Smooth muscle cell (in vitro differentiated cells): Measurements from ENCODE around the gene RANBP1. TPM values are rescaled to one million over a fixed set of nuclear protein-coding genes. Genes with fewer than 3 reads are reported as not detected.

Experiments
- DNase-seq: peaks from one replicate; lab custom pipeline; 2025; ENCODE audit not compliant: unreplicated experiment; lab: John Stamatoyannopoulos, UW
- H2AFZ ChIP-seq: fragments of 200-600 bp; sonication (generic); 2 replicates; pipeline ENCODE4 v1.6.0; 2016; ENCODE audit warnings: antibody characterized with exemption, low read depth, mild to moderate bottlenecking
- H3F3A ChIP-seq: fragments of 200-600 bp; sonication (generic); 2 replicates; pipeline ENCODE4 v1.6.0; 2017; ENCODE audit warnings: antibody characterized with exemption, low read depth
- H3K27ac ChIP-seq: fragments of 200-600 bp; sonication (generic); 2 replicates; pipeline ENCODE4 v1.5.1; 2016; ENCODE audit warnings: low read depth, mild to moderate bottlenecking
- H3K27me3 ChIP-seq: fragments of 200-600 bp; sonication (generic); 2 replicates; pipeline ENCODE4 v1.6.1; 2016; ENCODE audit warnings: low read depth, mild to moderate bottlenecking
- H3K36me3 ChIP-seq: fragments of 200-600 bp; sonication (generic); 2 replicates; pipeline ENCODE4 v1.5.1; 2016; ENCODE audit warnings: low read depth
- H3K4me1 ChIP-seq: fragments of 200-600 bp; sonication (generic); 2 replicates; pipeline ENCODE4 v1.5.1; 2016; ENCODE audit warnings: low read depth
- H3K4me2 ChIP-seq: fragments of 200-600 bp; sonication (generic); 2 replicates; pipeline ENCODE4 v1.6.0; 2016; ENCODE audit warnings: mild to moderate bottlenecking
- H3K4me3 ChIP-seq: fragments of 200-600 bp; sonication (generic); 2 replicates; pipeline ENCODE4 v1.5.1; 2016; ENCODE audit warnings: mild to moderate bottlenecking
- H3K79me2 ChIP-seq: fragments of 200-600 bp; sonication (generic); 2 replicates; pipeline ENCODE4 v1.6.0; 2016; ENCODE audit warnings: low read depth, mild to moderate bottlenecking
- H3K9ac ChIP-seq: fragments of 200-600 bp; sonication (generic); 2 replicates; pipeline ENCODE4 v1.6.0; 2016; ENCODE audit warnings: low read depth
- H3K9me3 ChIP-seq: fragments of 200-600 bp; sonication (generic); replicated peaks from 2 replicates; pipeline ENCODE4 v1.5.1; 2016; ENCODE audit warnings: low read depth
- H4K20me1 ChIP-seq: fragments of 200-600 bp; sonication (generic); 2 replicates; pipeline ENCODE4 v1.6.0; 2016; ENCODE audit warnings: low read depth
- WGBS: methylation state at CpG from one replicate; pipeline ENCODE4 v1.1.7; 2016; ENCODE audit warnings: low lambda C conversion rate; 5-methylcytosine and 5-hydroxymethylcytosine counted together
- polyA plus RNA-seq: library from polyadenylated mRNA; unstranded; fragments of >200 nt; fragmentation: Nextera tagmentation; extraction: Ambion mirVana; gene quantifications from 2 replicates; pipeline ENCODE4 v1.2.1, GENCODE V29; 2016
- total RNA-seq: library from RNA; depleted of rRNA; stranded (reverse); fragments of >200 nt; gene quantifications from 2 replicates; pipeline ENCODE4 v1.2.3, GENCODE V29; 2014
- TF ChIP-seq, protein P1 (sequence below): fragments of 200-600 bp; sonication (generic); IDR thresholded peaks from 2 replicates; pipeline ENCODE4 v1.5.1; 2017; ENCODE audit warnings: borderline replicate concordance, mild to moderate bottlenecking, antibody characterized with exemption; ENCODE audit not compliant: insufficient read depth, poor library complexity, severe bottlenecking

RANBP1 gene
- total and polyA plus RNA-seq, 2 experiments from 2014 or later, result 235 to 331 TPM

DNA sequence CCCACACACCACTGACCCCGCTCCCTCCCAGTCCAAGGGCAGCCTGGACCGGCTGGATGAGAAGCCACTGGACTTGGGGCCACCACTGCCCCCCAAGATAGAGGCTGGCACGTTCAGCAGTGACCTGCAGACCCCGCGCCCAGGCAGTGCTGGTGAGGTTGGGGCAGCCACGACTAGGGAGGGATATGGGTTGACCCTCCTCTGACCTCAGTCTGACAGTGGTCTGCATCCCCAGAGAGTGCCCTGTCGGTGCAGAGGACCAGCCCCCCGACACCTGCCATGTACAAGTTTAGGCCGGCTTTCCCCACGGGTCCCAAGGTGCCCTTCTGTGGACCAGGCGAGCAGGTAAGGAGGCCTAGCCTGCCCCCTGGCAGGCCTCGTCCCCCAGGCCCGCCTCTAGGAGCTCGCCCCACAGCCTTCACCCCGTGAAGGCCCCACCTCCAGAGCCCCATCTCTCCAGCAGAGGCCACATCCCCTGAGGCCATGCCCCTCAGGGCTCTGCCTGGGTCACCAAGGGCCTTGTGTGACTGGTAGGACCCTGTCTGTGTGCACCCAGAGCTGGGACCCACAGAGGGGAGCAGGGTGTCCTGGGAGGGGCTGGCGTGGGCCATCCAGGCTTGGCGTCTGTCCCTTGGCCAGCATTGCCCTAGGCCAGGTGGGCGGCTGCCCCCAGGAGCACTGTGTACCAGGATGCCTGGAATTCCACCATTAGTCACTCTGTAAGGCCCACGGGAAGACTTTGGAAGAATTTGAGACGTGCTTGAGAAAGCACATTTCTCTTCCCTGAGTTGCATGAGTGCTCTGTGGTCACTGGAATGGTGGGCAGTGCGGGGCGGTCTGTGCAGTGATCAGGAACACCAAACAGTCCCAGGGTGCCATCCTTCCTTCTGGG, 25.5 kb downstream of the RANBP1 start:
- no peak overlapping the region for H2AFZ ChIP-seq
- H3K4me3 ChIP-seq, result no peak overlapping the region
- H3F3A ChIP-seq, result no peaks in the 10 kb centered on the region
- TF ChIP-seq, protein P1, sequence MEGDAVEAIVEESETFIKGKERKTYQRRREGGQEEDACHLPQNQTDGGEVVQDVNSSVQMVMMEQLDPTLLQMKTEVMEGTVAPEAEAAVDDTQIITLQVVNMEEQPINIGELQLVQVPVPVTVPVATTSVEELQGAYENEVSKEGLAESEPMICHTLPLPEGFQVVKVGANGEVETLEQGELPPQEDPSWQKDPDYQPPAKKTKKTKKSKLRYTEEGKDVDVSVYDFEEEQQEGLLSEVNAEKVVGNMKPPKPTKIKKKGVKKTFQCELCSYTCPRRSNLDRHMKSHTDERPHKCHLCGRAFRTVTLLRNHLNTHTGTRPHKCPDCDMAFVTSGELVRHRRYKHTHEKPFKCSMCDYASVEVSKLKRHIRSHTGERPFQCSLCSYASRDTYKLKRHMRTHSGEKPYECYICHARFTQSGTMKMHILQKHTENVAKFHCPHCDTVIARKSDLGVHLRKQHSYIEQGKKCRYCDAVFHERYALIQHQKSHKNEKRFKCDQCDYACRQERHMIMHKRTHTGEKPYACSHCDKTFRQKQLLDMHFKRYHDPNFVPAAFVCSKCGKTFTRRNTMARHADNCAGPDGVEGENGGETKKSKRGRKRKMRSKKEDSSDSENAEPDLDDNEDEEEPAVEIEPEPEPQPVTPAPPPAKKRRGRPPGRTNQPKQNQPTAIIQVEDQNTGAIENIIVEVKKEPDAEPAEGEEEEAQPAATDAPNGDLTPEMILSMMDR, result no peak
- peaks cover 70% of the 10 kb centered on the region for H4K20me1 ChIP-seq
- no peaks in the 10 kb centered on the region for H3K9me3 ChIP-seq
- WGBS, result 72% methylated on average over 16 of the region's 22 CpGs
- H3K4me2 ChIP-seq, result peak overlapping the region; percentile 51
- DNase-seq, result no peak
- peaks cover 13% of the 10 kb centered on the region for H3K79me2 ChIP-seq
- no peaks in the 10 kb centered on the region for H3K36me3 ChIP-seq
- H3K27ac ChIP-seq, result peak overlapping the region; percentile 76
- H3K27me3 ChIP-seq, result no peaks in the 10 kb centered on the region
- H3K4me1 ChIP-seq, result no peaks in the 10 kb centered on the region
- no peak overlapping the region for H3K9ac ChIP-seq

GRCh38 chr22:20142711-20143621, 27.1 kb downstream of the RANBP1 start:
- TF ChIP-seq, protein P1, result no peak
- no peaks in the 10 kb centered on the region for H3K36me3 ChIP-seq

GRCh38 chr22:20143883-20144665, 28.2 kb downstream of the RANBP1 start:
- no peaks in the 10 kb centered on the region for H3K4me1 ChIP-seq
- TF ChIP-seq, protein P1, result no peak
- no peak overlapping the region for H3K9ac ChIP-seq
- H3K79me2 ChIP-seq, result no peaks in the 10 kb centered on the region
- no peak overlapping the region for H2AFZ ChIP-seq
- no peak overlapping the region for H3K4me3 ChIP-seq
- DNase-seq, result no peak
- H3K27ac ChIP-seq, result no peak overlapping the region
- H3F3A ChIP-seq, result no peaks in the 10 kb centered on the region
- peaks cover 48% of the 10 kb centered on the region for H4K20me1 ChIP-seq
- WGBS, result 96% methylated on average over 18 of the region's 19 CpGs
- no peaks in the 10 kb centered on the region for H3K9me3 ChIP-seq
- H3K27me3 ChIP-seq, result no peaks in the 10 kb centered on the region
- no peak overlapping the region for H3K4me2 ChIP-seq
- H3K36me3 ChIP-seq, result no peaks in the 10 kb centered on the region

More at GRCh38 chr22:20142711-20143621, 27.1 kb downstream of the RANBP1 start:
- H3K4me2 ChIP-seq, result no peak overlapping the region
- no peaks in the 10 kb centered on the region for H3K79me2 ChIP-seq
- H3K9me3 ChIP-seq, result no peaks in the 10 kb centered on the region
- peaks cover 59% of the 10 kb centered on the region for H4K20me1 ChIP-seq
- 97% methylated on average over 55 of the region's 65 CpGs for WGBS
- no peak overlapping the region for H3K4me3 ChIP-seq
- no peak overlapping the region for H3K9ac ChIP-seq
- H3K27ac ChIP-seq, result no peak overlapping the region
- H2AFZ ChIP-seq, result no peak overlapping the region
- no peaks in the 10 kb centered on the region for H3K27me3 ChIP-seq
- no peaks in the 10 kb centered on the region for H3K4me1 ChIP-seq
- H3F3A ChIP-seq, result no peaks in the 10 kb centered on the region
- no peak for DNase-seq
